HTERT RPE-1 (cell line): ENCODE data around the gene CDC25A.

Experiments used
- in situ Hi-C: fragments of 300-500 bp; cut with MboI; formaldehyde crosslinking; loops from 4 replicates; pipeline ENCODE4 v1.14.3; 2020; ENCODE audit warnings: low sequenced_read_pairs

CDC25A gene

DNA sequence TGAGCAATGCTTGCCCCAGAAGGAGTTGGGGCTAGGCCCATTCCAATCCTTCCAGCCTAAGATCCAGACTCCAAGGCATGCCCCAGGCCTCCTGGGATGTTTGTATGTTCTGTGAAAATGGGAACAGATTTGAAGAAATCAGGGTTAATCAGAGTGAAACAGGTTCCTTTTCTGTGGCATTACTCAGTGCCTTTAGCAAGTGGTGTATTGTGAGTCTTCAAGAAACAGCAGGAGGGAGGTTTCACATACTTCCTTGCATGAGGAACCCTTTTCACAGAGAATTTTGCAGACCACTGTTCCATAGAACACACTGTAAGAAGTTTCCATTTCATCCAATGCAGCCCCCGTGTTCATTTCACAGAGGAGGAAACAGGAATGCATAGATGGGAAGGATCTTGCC is 8.4 kb upstream of the CDC25A start:
- in situ Hi-C loops = no loop called here

DNA sequence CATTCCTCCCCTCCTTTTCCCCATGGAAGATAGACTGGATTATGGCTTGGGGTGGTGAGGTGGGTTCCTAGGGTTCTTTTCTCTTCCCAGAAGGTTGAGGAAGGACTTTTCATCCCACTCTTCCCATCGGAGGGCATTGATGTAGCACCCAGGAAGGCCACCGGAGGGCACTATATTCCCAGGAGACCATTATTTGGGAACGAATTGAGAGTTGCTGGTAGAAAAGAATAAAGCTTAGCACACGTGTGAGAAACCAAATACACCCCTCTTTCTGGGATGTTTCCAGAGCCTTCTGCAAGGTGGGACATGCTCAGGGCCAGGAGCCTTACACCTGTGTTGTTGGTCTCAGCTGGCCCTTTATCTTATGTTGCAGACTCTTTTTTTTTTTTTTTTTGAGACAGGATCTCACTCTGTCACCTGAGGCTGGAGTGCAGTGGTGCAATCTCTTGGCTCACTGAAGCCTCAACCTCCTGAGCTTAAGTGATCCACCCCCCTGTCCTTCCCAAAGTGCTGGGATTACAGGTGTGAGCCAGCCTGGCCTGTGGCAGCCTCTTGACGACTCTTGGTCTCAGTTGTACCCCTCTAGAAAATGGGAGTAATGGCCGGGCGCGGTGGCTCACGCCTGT is 6.3 kb upstream of the CDC25A start:
- in situ Hi-C loops = no loop called here

DNA sequence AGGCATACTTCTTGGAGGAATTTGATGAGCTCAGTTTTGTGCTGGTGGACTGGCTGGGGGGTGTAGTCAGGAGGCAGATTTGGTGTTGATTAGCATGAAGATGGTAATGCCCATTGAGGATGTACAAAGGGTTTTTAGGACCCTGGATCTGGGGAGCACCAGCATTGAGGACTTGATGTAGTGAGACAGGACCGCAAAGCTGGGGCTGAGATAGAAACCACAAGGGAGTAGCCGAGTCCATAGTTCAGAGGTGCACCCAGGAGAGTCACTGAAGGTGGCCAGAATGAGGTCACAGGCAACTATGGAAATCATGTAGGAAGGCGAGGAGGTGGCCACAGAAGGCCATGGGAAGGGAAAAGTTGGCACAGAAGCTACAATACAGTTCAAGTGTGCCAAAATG is 2.7 kb upstream of the CDC25A start:
- in situ Hi-C loops = no loop called here

DNA sequence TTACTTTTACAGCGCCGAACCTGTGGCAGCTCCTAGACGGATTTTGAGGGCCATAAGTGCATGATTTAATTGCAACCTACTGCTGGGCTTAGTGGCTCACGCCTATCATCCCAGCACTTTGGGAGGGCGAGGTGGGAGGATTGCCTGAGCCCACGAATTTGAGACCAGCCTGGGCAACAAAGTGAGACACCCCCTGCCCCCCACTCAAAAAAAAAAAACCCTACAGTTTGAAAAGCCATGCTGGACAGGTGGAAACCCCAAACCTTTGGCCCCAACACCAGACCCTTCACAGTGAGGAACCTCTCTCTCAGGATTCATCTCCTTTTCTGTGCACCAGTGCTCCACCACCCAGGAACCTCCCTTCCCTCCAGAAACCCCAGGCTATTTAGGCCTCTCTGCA is 1.1 kb upstream of the CDC25A start:
- in situ Hi-C loops = no loop called here

DNA sequence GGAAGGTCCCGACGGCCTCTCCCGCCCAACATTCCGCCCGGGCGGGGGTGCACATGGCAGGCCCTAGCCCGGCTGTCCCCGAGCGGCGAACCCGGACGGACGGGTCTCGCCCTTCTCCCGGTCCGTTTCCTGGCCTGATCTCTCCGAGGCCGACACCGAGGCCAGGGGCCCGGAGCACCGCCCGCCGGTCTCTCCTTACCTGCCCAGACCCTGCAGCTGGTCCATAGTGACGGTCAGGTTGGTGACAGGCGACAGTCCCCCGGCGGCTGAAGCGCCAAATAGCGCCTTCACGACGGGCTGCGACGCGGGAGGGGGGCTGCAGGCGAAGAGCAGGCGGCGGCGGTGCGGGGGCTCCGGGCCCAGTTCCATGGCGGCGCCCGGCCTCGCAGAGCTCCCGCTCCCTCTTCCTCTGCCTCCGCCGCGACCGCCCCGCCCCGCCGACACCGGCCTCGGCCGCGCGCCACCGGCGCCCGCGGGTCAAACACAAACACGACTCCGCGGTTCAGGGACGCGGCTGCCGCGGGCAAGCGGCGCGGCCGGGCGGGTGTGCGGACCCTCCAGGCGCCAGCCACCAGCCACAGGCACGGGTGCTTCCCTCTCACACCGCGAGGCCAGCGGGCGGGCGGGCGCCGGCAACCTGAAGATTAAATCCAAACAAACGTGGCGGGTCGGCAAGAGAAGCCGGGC is 495 bp downstream of the CDC25A start:
- in situ Hi-C loops = no loop called here

DNA sequence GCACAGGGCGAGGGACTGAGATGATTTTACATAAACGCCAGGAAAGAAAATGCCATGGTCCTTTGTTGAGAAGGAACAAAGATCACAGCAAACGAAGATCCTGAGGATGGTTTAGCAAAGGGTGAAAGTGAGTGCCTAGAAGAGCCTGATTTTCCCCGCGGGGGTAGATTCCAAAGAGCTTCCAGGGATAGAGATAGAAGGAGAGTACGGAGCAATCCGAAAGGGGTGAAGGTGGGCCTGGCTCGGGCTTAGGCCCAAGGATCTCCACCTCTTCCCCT is 977 bp downstream of the CDC25A start:
- in situ Hi-C loops = no loop called here

DNA sequence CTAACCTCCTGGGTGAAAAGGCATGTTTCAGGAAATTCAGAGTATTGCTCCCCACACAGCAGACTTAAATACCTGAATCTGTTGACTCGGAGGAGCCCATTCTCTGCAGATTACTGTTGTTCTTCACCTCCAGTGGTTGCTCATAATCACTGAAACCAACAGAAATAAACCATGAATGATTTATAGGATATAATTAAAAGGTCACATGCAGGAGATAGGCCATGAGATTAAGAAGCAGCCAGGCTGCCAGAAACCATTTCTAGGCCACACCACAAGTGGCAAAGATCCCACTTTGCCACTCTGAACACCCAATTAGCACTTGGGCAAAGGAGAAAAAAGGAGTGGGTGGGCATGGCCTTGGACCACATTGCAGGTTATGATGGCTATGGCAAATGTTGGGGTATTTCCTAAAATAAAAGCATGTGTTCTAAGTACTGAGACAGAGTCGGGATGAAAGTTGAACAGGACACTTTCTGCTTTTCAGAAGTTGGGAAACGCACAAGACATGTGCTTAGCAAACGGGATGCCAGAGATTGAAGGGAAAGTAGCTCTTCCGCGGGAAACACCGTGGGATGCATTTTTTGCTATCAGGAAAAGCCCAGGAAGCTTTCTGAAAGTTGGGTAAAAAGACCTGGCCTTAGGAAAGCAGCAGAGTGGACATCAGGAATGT is 1.5 kb downstream of the CDC25A start:
- in situ Hi-C loops = no loop called here

DNA sequence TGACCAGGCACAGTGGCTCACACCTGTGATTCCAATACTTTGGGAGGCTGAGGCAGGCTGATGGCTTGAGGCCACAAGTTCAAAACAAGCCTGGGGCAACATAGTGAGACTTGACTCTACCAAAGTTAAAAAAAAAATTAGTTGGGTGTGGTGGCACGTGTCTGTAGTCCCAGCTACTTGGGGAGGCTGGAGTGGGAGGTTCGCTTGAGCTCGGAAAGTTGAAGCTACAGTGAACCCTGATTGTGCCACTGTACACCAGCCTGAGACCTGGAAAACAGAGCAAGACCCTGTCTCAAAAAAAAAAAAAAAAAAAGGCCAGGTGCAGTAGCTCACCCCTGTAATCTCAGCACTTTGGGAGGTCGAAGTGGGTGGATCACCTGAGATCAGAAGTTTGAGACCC is 3.1 kb downstream of the CDC25A start:
- in situ Hi-C loops = no loop called here

DNA sequence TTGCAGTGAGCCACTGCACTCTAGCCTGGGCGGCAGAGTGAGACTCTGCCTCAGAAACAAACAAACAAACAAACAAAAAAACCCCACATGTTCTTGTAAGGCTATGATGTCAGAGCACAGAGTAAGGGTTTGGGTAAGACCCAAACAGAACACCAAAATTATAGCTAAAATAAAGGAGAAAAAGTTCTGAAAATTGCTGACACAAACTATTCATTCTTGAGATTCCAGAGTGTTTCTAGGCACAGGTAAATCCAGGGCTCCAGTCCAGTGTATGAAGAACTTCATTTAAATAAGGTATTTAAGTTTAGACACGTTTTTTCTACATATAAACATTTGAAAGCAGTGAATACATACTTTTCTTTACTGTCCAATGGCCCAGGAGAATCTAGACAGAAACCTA is 3.9 kb downstream of the CDC25A start:
- in situ Hi-C loops = no loop called here

DNA sequence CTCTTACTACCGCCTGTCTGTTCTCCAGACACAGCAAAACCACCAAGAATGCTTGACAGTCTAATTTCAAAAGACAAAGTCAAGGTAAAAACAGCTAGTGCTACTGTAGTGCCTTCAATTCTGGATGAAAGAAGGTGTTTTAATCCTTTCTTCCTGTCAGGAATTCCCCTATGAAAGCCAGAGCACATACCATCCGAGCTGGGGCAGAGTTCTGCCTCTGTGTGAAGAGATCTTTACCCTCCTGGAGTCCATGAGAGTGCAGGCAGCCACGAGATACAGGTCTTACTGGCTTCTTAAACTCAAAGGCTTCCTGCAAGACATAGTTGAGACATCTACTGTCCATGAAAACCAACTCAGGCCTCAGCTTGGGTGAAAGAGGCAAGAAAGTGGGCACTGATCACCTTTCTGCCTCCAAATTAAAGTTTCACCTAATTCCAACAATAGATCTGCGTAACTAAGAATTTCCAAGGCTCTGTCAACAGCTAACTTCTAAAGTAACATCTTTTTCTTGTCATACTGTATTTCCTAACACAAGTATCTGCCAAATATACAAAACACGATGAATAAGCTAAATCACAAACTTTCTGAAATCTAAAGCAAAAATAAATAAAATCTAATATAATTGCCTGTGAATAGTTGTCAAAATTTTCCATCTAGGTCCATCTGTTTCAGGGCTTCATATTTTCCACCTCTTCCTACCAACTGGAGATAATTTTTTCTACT is 7.5 kb downstream of the CDC25A start:
- in situ Hi-C loops = no loop called here

DNA sequence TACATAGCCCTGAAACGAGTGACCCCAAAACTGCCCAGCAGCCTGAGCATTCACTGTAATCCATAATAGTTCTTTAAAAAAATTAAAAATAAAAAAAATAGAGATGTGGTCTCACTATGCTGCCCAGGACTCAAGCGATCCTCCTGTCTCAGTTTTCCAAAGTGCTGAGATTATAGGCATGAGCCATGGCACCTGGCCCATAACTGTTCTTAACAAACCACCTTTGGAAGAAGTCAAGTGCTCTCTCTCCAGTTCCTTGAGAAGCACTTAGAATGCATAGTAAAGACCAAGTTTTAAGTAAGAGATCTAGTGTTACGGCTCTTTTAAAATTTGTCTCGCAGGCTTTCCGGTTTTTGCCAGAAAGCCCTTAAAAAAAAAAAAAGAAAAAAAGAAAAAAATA is 8.2 kb downstream of the CDC25A start:
- in situ Hi-C loops = no loop called here

DNA sequence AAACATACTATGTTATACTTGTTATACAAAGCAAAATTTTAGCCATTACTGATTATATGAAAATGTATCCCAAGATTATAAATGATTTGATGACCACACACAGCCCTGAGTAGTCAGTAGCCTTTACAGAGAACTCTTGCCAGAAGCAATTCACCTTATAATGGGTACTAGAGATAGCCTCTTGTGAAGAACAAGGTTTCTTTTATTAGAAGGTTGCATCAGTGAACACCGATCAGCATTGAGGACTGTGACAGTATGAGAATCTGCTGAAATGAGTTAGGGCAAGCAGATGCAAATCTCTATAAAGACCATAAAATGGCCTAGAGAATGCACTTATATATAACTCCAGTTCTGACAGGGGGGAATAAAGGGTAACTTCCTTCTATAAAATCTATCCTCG is 10.1 kb downstream of the CDC25A start:
- in situ Hi-C loops = no loop called here

DNA sequence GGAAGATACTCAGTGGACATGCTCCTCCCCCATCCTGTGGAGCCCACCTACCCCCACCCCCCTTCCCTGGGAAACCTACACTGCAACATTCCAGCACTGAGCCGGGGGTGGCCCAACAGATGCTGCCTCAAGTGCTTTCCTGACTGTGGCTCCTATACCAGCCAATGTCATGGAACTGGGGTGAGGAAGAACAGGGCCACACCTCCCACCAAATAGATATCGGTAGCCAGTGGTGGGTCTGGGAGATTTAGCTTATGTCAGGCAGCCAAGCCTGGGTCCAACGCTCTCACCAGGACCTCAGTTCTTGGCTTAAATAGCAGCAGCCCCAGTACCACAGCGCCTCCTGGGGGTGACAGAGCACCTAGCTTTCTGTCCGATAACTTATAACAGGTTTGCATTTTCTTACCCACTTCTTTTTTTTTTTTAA is 30.3 kb downstream of the CDC25A start:
- in situ Hi-C loops = loop anchor here (25.0 kb wide), 1 partner anchor 321 kb away; no protein-coding TSS in a partner anchor

DNA sequence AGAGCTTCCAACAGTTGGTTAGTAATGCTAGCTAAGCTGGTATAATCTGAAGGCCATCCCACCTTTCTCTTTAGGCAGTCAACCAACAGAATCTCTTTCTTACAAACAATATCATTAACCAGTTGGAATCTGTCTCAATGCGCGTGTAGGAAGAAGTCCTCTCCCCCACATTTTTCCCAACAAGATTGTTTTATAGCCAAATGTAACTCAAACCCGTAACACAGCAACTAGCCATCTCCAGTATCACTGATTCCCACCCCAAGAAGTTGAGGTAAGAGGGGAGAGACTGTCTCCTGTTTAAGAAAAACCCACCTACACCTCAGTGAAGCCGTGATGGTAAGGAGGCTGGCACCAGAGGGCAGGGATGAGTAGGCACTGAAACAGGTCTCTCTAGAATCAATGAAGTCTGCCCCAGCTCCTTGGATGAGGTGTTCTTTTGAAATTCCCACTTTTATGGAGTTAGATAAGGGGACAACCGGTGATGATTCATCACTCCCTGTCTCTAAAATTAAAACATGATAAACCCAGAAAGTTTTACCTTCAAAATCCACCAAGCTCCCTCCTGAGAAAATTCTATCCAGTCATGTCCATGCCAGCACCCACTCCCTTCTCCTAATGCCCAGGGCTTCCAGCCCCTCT is 30.9 kb downstream of the CDC25A start:
- in situ Hi-C loops = loop anchor here (25.0 kb wide), 1 partner anchor 320 kb away; no protein-coding TSS in a partner anchor

DNA sequence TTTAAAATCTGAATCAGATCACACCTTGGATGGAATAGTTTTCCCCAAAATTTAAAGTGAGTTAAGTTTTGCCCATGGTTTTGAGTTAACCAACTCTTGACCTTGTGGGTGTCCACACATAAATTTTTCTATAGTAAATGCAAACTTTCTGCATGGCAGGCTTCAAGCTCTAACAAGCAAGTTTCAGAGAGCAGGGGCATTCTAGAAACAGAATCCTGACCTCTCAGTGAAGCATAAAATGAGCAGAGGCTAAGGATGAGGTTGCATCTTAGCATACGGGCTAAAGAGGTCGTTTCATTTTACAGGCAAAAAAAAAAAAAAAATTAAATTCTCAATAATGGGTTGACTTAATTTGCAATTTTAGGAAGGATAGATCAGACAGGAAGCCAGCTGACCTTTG is 32.1 kb downstream of the CDC25A start:
- in situ Hi-C loops = loop anchor here (25.0 kb wide), 1 partner anchor 319 kb away; no protein-coding TSS in a partner anchor

DNA sequence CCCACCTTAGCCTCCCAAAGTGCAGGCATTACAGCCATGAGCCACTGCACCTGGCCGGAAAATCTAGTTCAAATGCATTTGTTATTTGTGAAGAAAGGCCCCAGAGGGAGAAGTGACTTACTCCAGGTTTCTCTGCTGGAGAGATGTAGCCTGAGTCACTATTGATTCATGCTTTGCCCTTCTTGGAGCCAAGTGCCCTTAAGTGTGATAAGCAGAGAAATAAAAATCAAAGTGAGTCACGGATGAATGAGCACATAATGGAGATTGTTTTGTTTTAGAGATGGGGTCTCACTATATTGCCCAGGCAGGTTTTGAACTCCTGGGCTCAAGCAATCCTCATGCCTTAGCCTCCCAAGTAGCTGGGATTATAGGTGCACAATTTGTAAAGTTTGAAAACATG is 33.1 kb downstream of the CDC25A start:
- in situ Hi-C loops = loop anchor here (25.0 kb wide), 1 partner anchor 318 kb away; no protein-coding TSS in a partner anchor

DNA sequence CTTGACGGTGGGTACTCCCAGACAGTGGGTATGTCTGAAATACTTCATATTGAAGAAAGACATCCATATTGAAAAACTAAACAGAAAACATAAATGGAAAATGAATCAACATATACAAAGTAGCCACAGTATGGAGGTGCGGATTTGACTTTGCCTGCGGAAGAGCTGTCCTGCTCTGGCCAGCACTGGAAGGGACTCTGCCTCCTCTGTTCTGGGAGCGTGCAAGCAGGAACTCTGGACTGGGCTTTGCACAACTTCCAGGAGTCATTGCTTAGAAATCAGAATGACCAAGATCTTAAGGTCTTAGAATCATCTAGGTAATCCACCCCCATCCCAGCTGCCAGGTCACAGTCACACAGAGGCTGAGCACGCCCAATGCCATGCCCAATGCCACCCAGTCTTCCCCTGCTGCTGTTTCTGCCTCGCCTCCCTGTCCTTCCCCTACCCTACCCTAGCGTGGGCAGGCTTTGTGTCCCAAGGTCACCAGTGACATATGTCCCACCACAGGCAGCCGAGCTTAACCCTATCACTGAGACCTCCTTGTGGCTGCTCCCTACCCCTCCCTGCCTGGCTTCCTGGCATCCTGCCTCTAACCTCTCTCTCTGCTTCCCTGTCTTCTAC is 36.3 kb downstream of the CDC25A start:
- in situ Hi-C loops = loop anchor here (25.0 kb wide), 1 partner anchor 315 kb away; no protein-coding TSS in a partner anchor

DNA sequence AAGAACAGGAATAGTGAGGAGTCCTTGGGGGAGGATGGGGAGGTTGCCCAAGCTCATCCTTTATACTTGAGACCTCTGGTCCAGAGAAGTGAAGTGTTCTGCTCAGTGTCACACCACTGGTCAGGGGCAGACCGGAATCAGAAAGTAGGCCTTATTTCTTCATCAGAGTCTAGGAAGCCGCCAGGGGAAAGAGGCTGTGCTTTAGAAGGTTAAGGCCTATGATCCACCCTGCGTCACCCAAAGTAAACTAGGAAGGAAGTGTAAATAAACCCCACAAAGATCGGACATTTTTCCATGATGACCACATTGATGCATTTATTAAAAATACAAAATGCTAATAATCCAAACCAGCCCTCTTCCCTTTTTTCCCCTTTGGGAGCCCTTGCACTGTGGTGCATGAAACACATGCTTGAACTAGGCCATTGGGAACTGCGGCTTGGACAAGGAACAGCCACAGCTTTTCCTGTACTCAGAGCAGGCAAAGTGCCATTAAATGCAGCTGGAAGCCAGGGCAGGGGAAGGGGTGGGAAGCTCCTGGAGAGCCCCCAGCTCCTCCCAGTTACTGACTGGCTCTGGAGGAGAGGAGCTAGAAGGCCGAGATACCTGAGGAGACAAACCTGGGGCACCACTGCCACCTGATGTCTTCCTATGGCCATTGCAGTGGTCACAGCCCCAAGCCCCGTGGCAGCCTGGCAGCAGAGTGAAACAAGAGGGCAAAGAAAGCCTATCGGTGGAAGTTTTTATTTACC is 37.0 kb downstream of the CDC25A start:
- in situ Hi-C loops = loop anchor here (25.0 kb wide), 1 partner anchor 314 kb away; no protein-coding TSS in a partner anchor

DNA sequence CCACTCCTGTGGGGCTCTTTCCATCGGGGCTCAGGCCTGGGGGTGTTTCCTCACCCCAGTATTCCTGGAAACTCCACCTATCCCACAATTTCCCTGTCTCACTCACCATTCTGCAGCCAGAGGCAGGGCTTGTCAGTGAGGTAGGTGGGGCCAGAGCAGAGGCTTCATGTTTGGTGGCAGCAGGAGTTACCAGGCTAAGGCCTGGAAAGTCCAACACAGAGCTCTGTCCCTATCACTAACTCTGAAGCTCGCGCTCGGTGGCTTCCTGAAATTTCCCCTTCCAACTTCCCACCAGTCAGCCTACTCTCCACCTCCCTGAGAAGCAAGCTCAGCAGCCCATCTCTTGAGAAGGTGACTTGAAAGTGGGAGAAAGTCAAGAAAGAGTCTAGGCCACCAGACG is 44.2 kb downstream of the CDC25A start:
- in situ Hi-C loops = no loop called here

DNA sequence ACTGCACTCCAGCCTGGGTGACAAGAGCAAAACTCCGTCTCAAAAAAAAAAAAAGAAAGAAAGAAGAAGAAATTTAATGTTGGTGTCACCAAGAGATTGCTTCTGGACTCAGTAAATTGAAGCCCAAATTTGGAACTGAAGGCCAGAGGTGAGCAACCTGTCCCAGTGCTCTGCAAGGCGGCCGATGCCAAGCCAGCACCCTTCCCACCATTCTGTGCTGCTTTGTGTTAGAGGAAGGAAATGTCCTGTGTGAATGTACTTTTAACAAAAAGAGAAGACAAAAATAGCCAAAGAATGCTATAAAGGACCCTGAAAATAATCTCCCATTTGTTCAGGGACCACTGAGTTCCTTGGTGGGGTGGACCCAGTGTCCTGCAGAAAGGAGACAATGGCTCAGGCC is 44.6 kb downstream of the CDC25A start:
- in situ Hi-C loops = no loop called here
